ENCODE measurements around the gene MRGPRG.

GRCh38 chr11:3206922-3207204 is 11.8 kb downstream of the MRGPRG start:
- TF ChIP-seq CTCF (IDR thresholded peaks at IDR 0.05) (no peak), POLR2AphosphoS5 (IDR thresholded peaks at IDR 0.05; ENCODE audit: low read depth, low read length) (no peak)

Measured in Panc1 (cell line).